ENCODE data around the gene MYH7B. TPM values are rescaled to one million over a fixed set of nuclear protein-coding genes. Genes with fewer than 3 reads are reported as not detected.
A peak's percentile ranks its signal among the peaks of the same experiment; 100 is the strongest.

Gene MYH7B
- total RNA-seq (2014; rRNA removed; shearing (Covaris generic)) = 0.08 and 0.15 TPM in 2 replicates

DNA sequence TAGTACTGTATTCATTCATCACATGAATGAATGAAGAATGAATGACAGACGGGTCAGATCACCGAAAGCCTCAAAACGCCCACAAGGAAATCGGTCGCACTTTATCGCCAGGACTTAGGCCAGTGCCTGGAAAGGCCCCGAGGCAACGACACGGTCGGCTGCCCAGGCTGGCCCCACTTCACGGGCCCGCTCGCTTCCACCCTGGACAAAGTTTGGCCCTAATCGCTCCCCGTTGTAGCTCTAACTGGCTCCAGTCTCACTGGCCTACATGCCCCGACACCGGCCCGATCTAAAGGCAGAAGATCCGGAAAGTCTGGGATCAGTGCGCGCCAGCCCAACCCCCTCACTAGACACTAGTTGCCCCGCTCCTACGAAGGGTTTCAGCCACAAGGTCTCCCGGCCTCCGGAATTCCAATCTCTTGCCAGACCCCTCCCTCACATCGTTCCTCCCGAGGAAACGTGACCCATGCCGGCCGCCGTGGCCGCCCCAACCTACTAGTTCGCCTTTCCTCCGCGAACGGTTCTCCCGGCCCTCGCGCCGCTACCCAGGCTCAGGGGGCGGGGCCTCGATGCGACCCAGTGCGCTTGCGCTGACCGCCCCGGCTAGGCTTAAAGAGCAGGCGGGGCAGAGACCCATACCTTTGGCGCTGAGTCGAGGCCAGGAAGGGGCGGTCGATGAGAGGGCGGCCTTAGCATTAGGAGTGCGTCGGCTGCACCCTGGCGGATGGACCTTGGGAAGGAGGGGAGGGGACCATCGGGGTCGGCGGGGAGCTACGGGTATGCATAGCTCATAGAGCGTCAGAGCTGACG lies at the start of gene MYH7B, which contains the start of gene GSS:
MYH7B (plus strand) TSS at position 638 of the 810 bp plus-strand sequence. CDS start 22,138 bp downstream, outside the sequence.
GSS (minus strand) TSS at position 576 of the 810 bp plus-strand sequence. CDS start 3,954 bp downstream, outside the sequence.
- DNase-seq (ENCODE audit: low spot score) = peak; percentile 99

- peak; percentile 92 for DNase-seq (ENCODE audit: low spot score)
Observed at GRCh38 chr20:34907616-34908469, 47.8 kb upstream of the MYH7B start.

- DNase-seq (ENCODE audit: low spot score) = no peak
Observed at GRCh38 chr20:34915131-34915530, 40.5 kb upstream of the MYH7B start.

DNA sequence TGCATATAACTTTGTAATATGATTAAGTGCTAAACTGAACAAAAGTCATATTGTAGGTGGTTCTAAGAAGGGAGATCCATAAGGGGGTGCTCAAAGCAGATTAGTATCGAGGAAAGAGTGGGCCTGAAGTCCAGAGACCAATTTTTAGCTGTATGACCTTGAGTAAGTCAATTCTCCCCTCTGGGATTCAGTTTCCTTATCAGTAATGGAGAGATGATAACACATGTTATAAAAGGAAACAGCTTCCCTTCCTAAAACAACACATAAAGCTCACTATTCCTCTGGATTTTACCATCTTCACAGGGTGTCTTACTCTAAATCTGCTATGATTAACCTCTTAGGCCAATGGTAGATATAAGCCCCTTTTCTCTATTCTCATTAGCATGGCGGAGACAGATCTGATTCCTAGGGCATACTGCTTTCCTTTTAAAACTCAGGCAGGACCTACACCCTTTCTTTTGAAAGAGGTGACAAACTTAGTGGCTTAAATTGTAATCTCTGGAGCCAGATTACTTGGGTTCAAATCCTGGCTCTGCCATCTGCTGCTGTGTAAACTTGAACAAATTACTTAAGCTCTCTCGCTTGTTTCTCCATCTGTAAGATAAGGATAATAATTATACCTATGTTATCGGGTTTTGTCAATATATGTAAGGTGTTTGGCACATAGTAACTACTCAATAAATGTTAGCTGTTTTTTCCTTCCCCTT lies 39.8 kb upstream of the MYH7B start:
- DNase-seq (ENCODE audit: low spot score) = no peak

- no peak for DNase-seq (ENCODE audit: low spot score)
Observed at GRCh38 chr20:34916774-34917354, 38.8 kb upstream of the MYH7B start.

GRCh38 chr20:34920055-34920454 lies 35.6 kb upstream of the MYH7B start:
- no peak for DNase-seq (ENCODE audit: low spot score)

- DNase-seq (ENCODE audit: low spot score) = no peak
Observed at GRCh38 chr20:34921436-34921835, 34.2 kb upstream of the MYH7B start.

GRCh38 chr20:34922654-34923381 lies 32.9 kb upstream of the MYH7B start:
- DNase-seq (ENCODE audit: low spot score) = peak; percentile 51

GRCh38 chr20:34923414-34923813 lies 32.3 kb upstream of the MYH7B start:
- no peak for DNase-seq (ENCODE audit: low spot score)

DNA sequence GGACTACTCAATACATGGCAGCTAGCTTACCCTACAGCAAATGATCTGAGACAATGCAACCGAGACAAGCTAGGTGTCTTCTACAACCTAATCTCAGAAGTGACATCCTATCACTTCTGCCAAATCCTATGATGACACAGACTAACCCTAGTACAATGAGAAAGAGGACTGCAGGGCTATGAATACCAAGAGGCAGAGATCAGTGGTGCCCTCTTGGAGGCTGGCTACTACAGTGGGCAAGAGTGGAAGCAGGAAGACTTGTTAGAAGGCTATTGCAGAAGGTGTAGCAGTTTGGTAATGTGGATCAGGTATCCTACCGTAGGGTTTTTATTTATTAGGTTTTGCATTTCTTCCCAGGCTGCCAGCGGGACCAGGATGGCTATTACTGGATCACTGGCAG lies 30.3 kb upstream of the MYH7B start:
- DNase-seq (ENCODE audit: low spot score) = no peak

GRCh38 chr20:34925981-34926380 lies 29.7 kb upstream of the MYH7B start:
- DNase-seq (ENCODE audit: low spot score) = no peak

- no peak for DNase-seq (ENCODE audit: low spot score)
Observed at GRCh38 chr20:34926581-34926980, 29.1 kb upstream of the MYH7B start.

DNA sequence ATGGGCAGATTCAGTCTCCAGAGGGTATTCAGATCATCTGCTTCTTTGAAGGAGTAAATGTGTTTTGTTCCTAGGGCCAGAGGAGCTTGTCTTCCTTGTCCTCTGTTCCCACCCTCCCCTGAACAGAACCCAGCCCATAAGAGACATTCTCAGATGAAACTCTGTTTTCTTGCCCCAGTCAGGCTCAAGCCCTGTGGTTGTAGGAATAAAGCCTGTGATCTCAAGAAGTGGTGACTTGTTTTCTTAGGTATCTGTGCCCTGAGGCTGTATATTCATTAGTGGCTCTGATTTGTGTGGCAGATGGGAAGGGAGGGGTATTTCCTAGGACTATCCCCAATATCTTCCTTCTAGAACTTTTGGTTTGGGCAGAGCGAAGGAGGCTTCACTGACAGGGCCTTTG lies 27.9 kb upstream of the MYH7B start:
- no peak for DNase-seq (ENCODE audit: low spot score)

GRCh38 chr20:34928411-34928810 lies 27.3 kb upstream of the MYH7B start:
- no peak for DNase-seq (ENCODE audit: low spot score)

DNA sequence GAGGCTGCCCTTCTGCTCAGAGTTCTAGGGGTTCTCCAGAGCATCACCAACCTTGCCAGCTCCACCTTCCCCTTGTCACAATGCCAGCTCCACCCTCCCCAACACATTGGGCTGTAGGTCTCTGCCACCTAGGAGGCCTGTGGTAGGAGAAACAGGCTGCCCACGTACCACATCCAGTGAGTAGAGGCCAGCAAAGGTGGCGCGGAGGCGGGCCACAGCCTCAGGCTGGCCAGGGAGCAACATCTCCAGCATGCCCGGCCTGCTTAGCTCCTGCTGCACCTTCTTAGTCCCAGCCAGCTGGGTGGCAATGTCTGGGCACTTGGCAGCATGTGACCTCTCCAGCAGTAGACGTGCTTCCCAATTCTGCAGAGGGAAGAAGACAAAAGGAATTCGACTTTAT lies 23.9 kb upstream of the MYH7B start:
- no peak for DNase-seq (ENCODE audit: low spot score)

DNA sequence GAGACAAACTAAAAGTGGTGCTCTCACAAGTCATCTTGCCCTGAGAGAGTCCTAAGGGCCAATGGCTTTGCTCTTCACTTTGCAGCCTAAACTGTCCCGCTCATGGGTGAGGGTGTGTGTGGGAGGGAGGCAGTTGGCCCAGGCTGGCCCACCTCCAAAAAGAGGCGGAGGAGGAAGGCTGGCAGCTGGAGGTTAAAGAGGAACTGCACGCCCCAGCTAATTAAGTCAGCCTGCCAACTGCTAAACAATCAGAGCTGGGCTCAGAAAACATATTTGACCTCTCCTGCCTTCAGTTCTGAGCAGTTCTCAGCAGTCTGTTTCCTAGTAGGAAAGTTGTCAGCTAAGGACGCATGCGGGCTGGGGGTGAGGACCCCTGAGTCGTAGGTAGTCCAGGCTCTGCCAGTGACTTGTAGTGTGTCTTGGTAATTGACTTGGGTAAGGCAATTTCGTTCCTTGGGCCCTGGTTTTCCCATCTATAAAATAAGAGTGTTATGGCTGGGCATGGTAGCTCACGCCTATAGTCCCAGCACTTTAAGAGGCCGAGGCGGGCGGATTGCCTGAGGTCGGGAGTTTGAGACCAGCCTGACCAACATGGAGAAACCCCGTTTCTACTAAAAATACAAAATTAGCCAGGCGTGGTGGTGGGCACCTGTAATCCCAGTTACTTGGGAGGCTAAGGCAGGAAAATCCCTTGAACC lies 17.1 kb upstream of the MYH7B start:
- DNase-seq (ENCODE audit: low spot score) = peak; percentile 33

GRCh38 chr20:34940081-34940481 lies 15.6 kb upstream of the MYH7B start:
- DNase-seq (ENCODE audit: low spot score) = no peak

GRCh38 chr20:34941226-34941625 lies 14.4 kb upstream of the MYH7B start:
- DNase-seq (ENCODE audit: low spot score) = no peak

DNA sequence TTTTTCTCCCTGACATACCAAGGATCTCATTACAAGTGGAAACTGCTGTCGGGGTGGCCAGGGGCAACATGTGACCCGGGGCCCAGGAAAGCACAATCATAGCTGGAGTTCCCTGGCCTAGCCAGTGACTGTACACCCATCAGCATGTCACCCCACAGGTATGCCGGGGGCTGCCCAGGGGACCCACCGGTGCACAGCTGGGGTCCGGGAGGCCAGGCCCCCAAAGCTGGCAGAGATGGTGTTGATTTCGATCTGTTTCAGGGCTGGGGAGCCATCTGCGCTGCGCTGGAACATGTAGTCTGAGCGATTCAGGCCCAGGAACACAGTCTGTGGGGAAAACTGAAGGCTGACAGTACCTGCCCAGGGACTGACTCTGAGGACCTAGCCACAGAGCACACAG lies 13.4 kb upstream of the MYH7B start:
- DNase-seq (ENCODE audit: low spot score) = no peak
